ENCODE results near the gene HSH2D.

HSH2D gene

GRCh38 chr19:16199275-16199932, 55.9 kb downstream of the HSH2D start:
- Histone ChIP-seq H3K4me3 (ENCODE audit: low read length) (peak overlapping the region; percentile 80; the same call in 1 of the 2 replicates), H3K9ac (ENCODE audit: low read length) (no peak overlapping the region), H3K36me3 (replicated peaks; ENCODE audit: low read depth, low read length) (peaks cover 20% of the 10 kb centered on the region), H3K79me2 (ENCODE audit: low read length) (peaks cover 57% of the 10 kb centered on the region), H3K27ac (ENCODE audit: low read length) (no peak overlapping the region), H3K9me3 (ENCODE audit: insufficient read depth, low read length) (no peaks in the 10 kb centered on the region), H2AFZ (ENCODE audit: low read depth, low read length) (no peak overlapping the region), H4K20me1 (ENCODE audit: insufficient read depth, low read length) (no peaks in the 10 kb centered on the region), H3K4me2 (ENCODE audit: low read length) (peak overlapping the region; percentile 92), H3K4me1 (ENCODE audit: low read length) (peaks cover 56% of the 10 kb centered on the region), H3K27me3 (ENCODE audit: low read depth, low read length) (no peaks in the 10 kb centered on the region)
- TF ChIP-seq EZH2phosphoT487 (IDR thresholded peaks at IDR 0.05; ENCODE audit: low read depth) (no peak), CTCF (IDR thresholded peaks at IDR 0.05; ENCODE audit: low read depth, low read length) (no peak)

DNA sequence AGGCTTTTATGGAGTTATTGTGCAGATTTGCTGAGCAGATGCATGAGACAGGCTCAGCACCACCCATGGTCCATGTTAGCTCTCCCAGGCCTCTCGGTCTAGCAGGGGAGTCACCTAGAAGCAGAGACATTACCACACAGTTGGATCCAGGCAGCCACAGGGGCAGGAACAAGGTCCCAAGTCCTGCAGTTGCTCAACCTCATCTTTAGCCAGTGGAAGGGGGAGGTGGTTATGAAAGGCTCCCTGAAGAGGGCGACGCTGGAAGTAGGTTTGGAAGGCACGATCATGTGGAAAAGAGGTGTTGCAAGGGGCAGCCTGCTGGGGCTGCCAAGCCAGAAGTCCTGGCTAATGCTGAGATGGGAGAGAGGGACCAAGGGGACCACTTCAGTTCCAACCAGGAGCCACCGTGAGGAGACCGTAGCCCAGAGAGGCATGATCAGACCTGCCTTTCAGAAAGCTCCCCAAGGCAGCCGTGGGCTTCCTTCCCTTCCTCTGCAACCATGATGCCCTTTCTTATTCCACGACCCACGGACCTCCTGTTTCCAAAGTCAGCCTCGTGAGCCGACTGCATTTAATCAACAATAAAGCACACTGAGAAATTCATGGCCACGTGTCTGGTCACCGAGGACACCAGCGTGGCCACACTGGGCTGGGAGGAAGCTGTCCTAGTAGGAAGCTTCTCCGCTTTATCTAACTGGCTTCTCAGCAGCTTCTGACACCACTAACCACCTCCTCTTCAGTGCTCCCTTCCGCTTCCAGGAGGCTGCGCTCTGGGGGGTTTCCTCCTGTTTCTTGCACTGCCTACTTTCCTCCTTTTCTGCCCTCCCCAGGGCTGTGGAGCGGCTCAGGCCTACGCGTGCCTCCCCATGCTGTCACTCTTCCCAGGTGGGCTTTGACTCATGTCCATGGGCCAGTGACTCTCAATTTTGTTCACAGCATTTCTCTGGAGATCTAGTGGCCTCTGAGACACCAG, 56.8 kb downstream of the HSH2D start:
- H3K4me3 ChIP-seq (ENCODE audit: low read length): no peak overlapping the region
- H3K4me2 ChIP-seq (ENCODE audit: low read length): no peak overlapping the region
- H3K4me1 ChIP-seq (ENCODE audit: low read length): peaks cover 57% of the 10 kb centered on the region
- no peak overlapping the region for H2AFZ ChIP-seq (ENCODE audit: low read depth, low read length)
- H3K27ac ChIP-seq (ENCODE audit: low read length): no peak overlapping the region
- H3K9ac ChIP-seq (ENCODE audit: low read length): no peak overlapping the region
- H3K79me2 ChIP-seq (ENCODE audit: low read length): peaks cover 58% of the 10 kb centered on the region
- peaks cover 26% of the 10 kb centered on the region for H3K36me3 ChIP-seq (replicated peaks; ENCODE audit: low read depth, low read length)
- no peaks in the 10 kb centered on the region for H3K27me3 ChIP-seq (ENCODE audit: low read depth, low read length)
- H3K9me3 ChIP-seq (ENCODE audit: insufficient read depth, low read length): no peaks in the 10 kb centered on the region
- TF ChIP-seq CTCF (IDR thresholded peaks at IDR 0.05; ENCODE audit: low read depth, low read length) (no peak), EZH2phosphoT487 (IDR thresholded peaks at IDR 0.05; ENCODE audit: low read depth) (no peak)
- H4K20me1 ChIP-seq (ENCODE audit: insufficient read depth, low read length): no peaks in the 10 kb centered on the region

GRCh38 chr19:16201011-16201391, 57.5 kb downstream of the HSH2D start:
- Histone ChIP-seq H3K4me2 (ENCODE audit: low read length) (no peak overlapping the region), H3K9ac (ENCODE audit: low read length) (no peak overlapping the region), H3K79me2 (ENCODE audit: low read length) (peaks cover 58% of the 10 kb centered on the region), H4K20me1 (ENCODE audit: insufficient read depth, low read length) (no peaks in the 10 kb centered on the region), H3K9me3 (ENCODE audit: insufficient read depth, low read length) (no peaks in the 10 kb centered on the region), H2AFZ (ENCODE audit: low read depth, low read length) (no peak overlapping the region), H3K4me3 (ENCODE audit: low read length) (no peak overlapping the region), H3K4me1 (ENCODE audit: low read length) (peaks cover 55% of the 10 kb centered on the region), H3K27me3 (ENCODE audit: low read depth, low read length) (no peaks in the 10 kb centered on the region), H3K36me3 (replicated peaks; ENCODE audit: low read depth, low read length) (peaks cover 33% of the 10 kb centered on the region), H3K27ac (ENCODE audit: low read length) (no peak overlapping the region)
- TF ChIP-seq EZH2phosphoT487 (IDR thresholded peaks at IDR 0.05; ENCODE audit: low read depth) (no peak), CTCF (IDR thresholded peaks at IDR 0.05; ENCODE audit: low read depth, low read length) (no peak)

All from OCI-LY3 (cell line).